NT2/D1 (cell line): ENCODE measurements around the gene RIPK4.
A peak's percentile ranks its signal among the peaks of the same experiment; 100 is the strongest.

Experiments
- DNase-seq: peaks from one replicate; pipeline ENCODE4 v3.0.0-alpha.2; 2011; ENCODE audit warnings: low read depth, low spot score
- H3K27me3 ChIP-seq: 2 replicates; pipeline ENCODE4 v1.6.0; 2011; ENCODE audit warnings: mild to moderate bottlenecking; ENCODE audit not compliant: insufficient read length, insufficient read depth
- H3K36me3 ChIP-seq: 2 replicates; pipeline ENCODE4 v1.6.1; 2011; ENCODE audit warnings: mild to moderate bottlenecking, low read length, mixed read lengths; ENCODE audit not compliant: insufficient read depth, insufficient read length
- H3K4me1 ChIP-seq: 2 replicates; pipeline ENCODE4 v1.5.1; 2011; ENCODE audit not compliant: insufficient read depth, insufficient read length
- H3K4me3 ChIP-seq: 2 replicates; pipeline ENCODE4 v1.5.1; 2011; ENCODE audit warnings: low read depth; ENCODE audit not compliant: insufficient read length
- H3K9ac ChIP-seq: 2 replicates; pipeline ENCODE4 v1.6.0; 2011; ENCODE audit warnings: low read depth; ENCODE audit not compliant: insufficient read length
- H3K9me3 ChIP-seq: 2 replicates; pipeline ENCODE4 v1.5.1; 2011; ENCODE audit warnings: mild to moderate bottlenecking, low read length; ENCODE audit not compliant: insufficient read depth
- SUZ12 ChIP-seq: IDR thresholded peaks from 2 replicates; pipeline ENCODE4 v1.6.1; 2011; ENCODE audit not compliant: insufficient read length, insufficient read depth; ENCODE audit errors: extremely low read depth
- YY1 ChIP-seq: IDR thresholded peaks from 2 replicates; pipeline ENCODE4 v1.6.1; 2011; ENCODE audit not compliant: insufficient read length, insufficient read depth
- ZNF274 ChIP-seq: IDR thresholded peaks from 2 replicates; pipeline ENCODE4 v1.6.1; 2011; ENCODE audit warnings: mild to moderate bottlenecking, low read depth, low read length

Gene RIPK4

DNA sequence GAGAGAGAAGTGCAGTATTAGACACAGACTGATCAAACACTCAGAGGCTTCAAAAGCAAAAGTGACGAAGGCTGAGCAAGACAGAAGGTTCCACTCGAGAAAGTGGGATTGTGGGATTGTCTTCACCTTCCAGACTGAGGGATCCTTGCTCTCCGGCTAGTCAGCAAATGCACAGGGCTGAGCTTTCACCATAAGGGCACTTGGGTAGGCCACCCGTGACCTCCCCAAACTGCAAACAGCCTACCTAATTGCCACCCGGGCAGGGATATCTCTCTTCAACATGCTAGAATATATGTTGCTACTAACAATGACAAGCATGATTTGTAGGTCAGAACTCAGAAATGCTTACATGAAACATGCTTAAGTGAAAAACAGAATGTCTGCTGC is 35.3 kb upstream of the RIPK4 start:
- TF ChIP-seq ZNF274 (no peak), YY1 (no peak), SUZ12 (no peak)
- Histone ChIP-seq H3K36me3 (peaks cover 57% of the 10 kb centered on the region), H3K4me3 (no peak overlapping the region), H3K27me3 (no peaks in the 10 kb centered on the region), H3K9me3 (no peaks in the 10 kb centered on the region), H3K9ac (no peak overlapping the region), H3K4me1 (no peaks in the 10 kb centered on the region)
- no peak for DNase-seq

DNA sequence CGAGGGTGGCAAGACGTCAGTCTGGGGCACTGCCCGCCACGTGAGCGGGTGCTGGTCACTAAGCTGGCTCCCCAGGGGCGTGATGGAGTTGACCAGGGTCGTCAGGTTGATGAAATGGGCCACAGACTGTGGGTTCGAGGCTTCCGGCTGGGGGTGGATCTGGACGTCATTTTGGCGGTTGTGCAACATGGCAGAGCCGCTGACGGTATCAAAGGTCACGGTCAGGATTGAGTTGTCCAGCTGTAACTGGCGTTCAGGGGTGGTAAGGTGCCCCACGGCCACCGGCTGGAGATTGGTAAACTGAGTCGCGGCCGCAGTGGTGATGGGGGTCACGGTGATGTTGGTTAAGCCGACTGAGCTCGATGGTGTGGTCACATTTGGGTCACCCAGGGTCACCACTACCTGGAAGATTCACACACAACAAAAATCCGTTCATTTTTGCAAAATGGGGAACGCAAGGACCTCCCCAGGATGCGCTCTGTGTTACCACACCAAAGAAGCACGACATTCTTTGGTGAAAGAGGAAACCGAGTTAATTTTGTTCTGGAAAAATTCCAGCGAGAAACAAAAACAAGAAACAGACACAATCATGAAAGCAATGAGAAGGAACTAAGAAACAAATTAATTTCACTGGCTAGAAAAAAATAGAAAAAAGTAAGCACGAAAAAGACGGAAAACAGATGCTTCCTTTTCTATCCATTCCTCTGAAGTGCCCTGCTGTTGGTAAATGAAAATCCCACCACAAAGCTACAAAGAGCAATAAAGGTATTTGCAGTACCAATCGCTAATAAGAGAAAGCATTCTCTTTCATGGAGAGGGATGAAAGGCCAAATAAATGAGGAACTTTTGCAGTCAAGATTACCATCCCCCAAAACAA is 34.7 kb upstream of the RIPK4 start:
- H3K27me3 ChIP-seq = no peaks in the 10 kb centered on the region
- no peak for DNase-seq
- H3K4me3 ChIP-seq = no peak overlapping the region
- peaks cover 60% of the 10 kb centered on the region for H3K36me3 ChIP-seq
- H3K4me1 ChIP-seq = no peaks in the 10 kb centered on the region
- TF ChIP-seq SUZ12 = no peak
- no peak for TF ChIP-seq ZNF274
- TF ChIP-seq YY1 = no peak
- no peak overlapping the region for H3K9ac ChIP-seq
- no peaks in the 10 kb centered on the region for H3K9me3 ChIP-seq

DNA sequence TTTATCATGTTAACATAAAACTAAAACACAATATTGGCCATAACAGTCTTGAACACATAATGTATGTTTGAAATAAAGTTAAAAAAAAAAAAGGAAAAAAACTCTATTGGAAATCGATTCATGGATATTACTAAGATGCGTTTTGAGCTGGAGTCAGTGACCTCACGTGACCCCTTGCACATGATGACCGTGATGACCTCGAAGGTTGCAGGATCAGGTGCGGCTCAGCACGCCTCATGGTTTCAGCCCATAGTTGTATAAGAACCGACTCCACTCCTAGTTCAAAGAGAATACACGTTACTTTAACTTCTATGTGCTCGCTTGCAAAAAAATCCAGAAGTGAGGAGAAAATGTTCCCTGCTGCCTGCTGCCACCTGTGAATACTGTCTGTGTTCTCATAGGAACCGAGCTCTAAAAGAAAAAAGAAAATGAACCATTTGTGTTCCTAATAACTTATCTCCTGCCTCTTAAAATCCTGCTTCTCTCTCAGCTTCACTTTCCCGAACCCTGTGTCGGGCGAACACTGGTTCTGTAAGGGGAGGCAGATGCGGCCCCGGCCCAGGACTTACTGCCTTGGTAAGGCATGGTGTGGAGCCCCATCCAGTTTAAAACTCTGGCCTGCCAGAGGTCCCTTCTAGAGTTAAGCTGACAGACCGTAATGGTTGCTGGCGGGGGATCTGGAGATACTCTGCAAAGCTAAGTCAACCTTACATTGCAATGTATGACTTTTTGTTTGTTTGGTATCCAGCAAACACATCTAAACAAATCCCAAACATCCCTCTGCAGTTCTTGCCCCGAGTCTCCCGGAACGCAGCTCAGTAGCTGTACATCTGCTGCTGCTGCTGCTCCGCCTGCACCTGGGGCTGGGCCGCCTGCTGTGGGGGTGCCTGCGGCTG is 33.8 kb upstream of the RIPK4 start:
- no peak overlapping the region for H3K9ac ChIP-seq
- H3K4me1 ChIP-seq = peaks cover under 1% of the 10 kb centered on the region
- no peaks in the 10 kb centered on the region for H3K9me3 ChIP-seq
- DNase-seq = no peak
- no peak overlapping the region for H3K4me3 ChIP-seq
- TF ChIP-seq SUZ12 = no peak
- TF ChIP-seq ZNF274 = no peak
- no peak for TF ChIP-seq YY1
- no peaks in the 10 kb centered on the region for H3K27me3 ChIP-seq
- H3K36me3 ChIP-seq = peaks cover 60% of the 10 kb centered on the region

DNA sequence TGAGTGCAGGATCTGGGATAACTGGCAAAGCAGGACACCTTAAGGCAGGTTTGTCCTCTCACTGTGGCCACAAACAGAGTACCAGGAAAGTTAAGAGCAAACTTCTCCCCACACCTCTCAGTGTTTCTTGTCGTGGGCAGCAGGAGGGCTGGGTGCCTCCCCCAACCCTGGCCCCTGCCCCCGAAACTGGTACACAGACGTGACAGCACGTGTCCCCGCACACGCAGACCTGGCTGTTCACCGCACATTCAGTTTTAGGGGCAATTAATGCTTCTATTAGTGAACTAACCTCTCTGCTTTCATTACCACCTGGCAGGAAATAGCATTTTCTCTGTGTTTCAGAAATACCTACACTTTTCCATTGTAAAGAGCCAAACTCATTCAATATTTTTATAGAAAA is 32.9 kb upstream of the RIPK4 start:
- no peak for DNase-seq
- TF ChIP-seq YY1 = no peak
- no peak for TF ChIP-seq SUZ12
- no peak for TF ChIP-seq ZNF274
- no peaks in the 10 kb centered on the region for H3K9me3 ChIP-seq
- H3K4me3 ChIP-seq = no peak overlapping the region
- peaks cover 59% of the 10 kb centered on the region for H3K36me3 ChIP-seq
- no peak overlapping the region for H3K9ac ChIP-seq
- no peaks in the 10 kb centered on the region for H3K27me3 ChIP-seq
- H3K4me1 ChIP-seq = peaks cover 3% of the 10 kb centered on the region

DNA sequence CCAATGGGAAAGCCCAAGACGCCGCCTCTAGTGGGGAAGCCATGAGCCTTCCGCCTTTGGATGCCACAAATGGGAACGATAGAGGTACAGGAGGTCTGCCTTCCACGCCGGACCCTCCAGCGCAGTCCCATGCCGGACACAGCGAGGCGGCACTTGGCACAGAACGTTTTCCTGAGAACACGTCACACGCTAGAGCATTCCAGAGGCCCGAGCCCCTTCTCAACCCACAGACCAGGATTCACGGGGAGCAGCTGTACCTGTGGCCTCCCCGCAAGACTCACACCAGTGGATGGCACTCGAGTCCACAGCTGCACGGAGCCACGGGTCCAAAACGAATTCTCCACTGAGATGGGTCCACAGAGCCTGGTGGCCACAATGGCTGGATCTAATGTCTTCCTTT is 31.5 kb upstream of the RIPK4 start:
- H3K4me1 ChIP-seq = peaks cover 3% of the 10 kb centered on the region
- no peak for DNase-seq
- H3K4me3 ChIP-seq = no peak overlapping the region
- peaks cover 52% of the 10 kb centered on the region for H3K36me3 ChIP-seq
- no peak overlapping the region for H3K9ac ChIP-seq
- 0 out of 2 replicates have a peak, but pooled peaks cover 6% of the 10 kb centered on the region for H3K9me3 ChIP-seq
- TF ChIP-seq SUZ12 (no peak), ZNF274 (no peak), YY1 (no peak)
- no peaks in the 10 kb centered on the region for H3K27me3 ChIP-seq

DNA sequence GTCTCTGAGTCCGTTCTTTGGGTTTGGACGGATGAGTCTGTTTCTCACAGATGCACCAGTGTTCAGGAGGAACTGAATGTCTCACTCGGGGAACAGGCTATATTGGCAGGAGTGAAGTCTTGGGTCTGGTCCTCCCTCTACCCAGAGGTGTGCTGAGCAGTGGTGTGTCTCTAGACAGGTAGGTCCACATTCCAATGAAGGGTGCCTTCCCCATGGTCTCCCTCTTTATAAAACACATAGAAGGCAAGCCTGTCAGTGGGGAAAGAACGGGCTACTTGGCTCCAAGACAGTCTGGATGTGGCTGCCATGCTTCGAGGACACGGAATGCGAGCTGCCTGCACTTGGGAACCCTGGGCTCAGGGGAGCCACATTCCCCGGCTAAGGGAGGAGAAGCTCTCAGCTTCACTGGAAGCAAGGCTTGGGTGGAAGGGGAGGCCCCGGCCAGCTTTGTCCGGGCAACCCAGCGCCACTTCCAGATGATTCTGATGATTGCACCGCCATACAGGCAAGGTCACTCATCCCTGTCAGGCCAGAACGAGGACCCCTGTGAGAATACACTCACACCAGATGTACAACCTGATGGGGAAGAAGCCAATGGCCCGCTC is 29.7 kb upstream of the RIPK4 start:
- TF ChIP-seq SUZ12 (no peak), ZNF274 (no peak), YY1 (no peak)
- Histone ChIP-seq H3K36me3 (peaks cover 37% of the 10 kb centered on the region), H3K9ac (no peak overlapping the region), H3K27me3 (no peaks in the 10 kb centered on the region), H3K4me3 (no peak overlapping the region), H3K9me3 (peaks cover 22% of the 10 kb centered on the region; the same call in 1 of the 2 replicates), H3K4me1 (peaks cover 3% of the 10 kb centered on the region)
- DNase-seq = no peak

DNA sequence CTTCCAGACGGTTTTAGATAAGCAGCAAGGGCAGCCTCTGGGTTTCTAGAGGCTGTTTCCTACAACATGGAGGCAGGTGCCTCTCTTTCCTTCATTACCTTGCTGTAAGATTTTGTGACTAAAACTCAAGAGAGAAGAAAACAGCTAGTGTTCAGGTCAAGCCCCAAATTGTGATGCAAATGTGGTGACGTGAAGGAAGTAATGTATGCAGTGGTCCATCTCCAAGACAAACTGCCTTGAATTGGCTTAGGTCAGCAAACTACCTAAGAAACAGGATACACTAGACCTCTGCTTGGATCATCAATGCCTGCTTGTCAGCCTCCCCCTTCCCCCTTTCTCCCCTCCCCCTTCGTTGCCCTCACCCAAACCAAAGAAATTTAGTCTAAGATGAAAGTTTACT is 28.9 kb upstream of the RIPK4 start:
- H3K36me3 ChIP-seq = peaks cover 29% of the 10 kb centered on the region
- no peak overlapping the region for H3K4me3 ChIP-seq
- peaks cover 28% of the 10 kb centered on the region; the same call in 1 of the 2 replicates for H3K9me3 ChIP-seq
- H3K27me3 ChIP-seq = no peaks in the 10 kb centered on the region
- no peak overlapping the region for H3K9ac ChIP-seq
- peaks cover 3% of the 10 kb centered on the region for H3K4me1 ChIP-seq
- no peak for TF ChIP-seq ZNF274
- no peak for TF ChIP-seq YY1
- no peak for TF ChIP-seq SUZ12
- peak; percentile 60 for DNase-seq
